ENCODE data around the gene SV2A. TPM values are rescaled to one million over a fixed set of nuclear protein-coding genes. Genes with fewer than 3 reads are reported as not detected.

Gene SV2A
- total RNA-seq, 1 experiment from 2014 or later: not detected

- POLR2A ChIA-PET: interaction anchor here (0.6 to 9.2 kb wide), 14 partner anchors 9 to 345 kb away, joined by 3 to 273 read pairs (median 5); partner anchors contain the start of genes BOLA1, OTUD7B and SF3B4
- no peaks in the 10 kb centered on the region for H3K27me3 Mint-ChIP-seq (ENCODE audit: insufficient read depth, unreplicated experiment)
- peak; percentile 69 for DNase-seq (ENCODE audit: unreplicated experiment)
- H3K27ac Mint-ChIP-seq (ENCODE audit: low read depth, unreplicated experiment): peak within 1 kb of the TSS; percentile 93
- H3K4me3 Mint-ChIP-seq (ENCODE audit: unreplicated experiment): peak within 1 kb of the TSS; percentile 91
- peaks cover 55% of the 10 kb centered on the region for H3K4me1 Mint-ChIP-seq (ENCODE audit: insufficient read depth, unreplicated experiment)
- intact Hi-C loops (cut with micrococcal nuclease): no loop called here
- H3K36me3 Mint-ChIP-seq (ENCODE audit: insufficient read depth, unreplicated experiment): peaks cover 9% of the 10 kb centered on the region
- no peaks in the 10 kb centered on the region for H3K9me3 Mint-ChIP-seq (ENCODE audit: unreplicated experiment)
- no TSS peak for BruUV-seq (replicated peaks)
- no peak for TF ChIP-seq CTCF (IDR thresholded peaks at IDR 0.05; ENCODE audit: unreplicated experiment)
- CTCF ChIA-PET: interaction anchor here (1.2 to 1.7 kb wide), 4 partner anchors 11 to 251 kb away, joined by 3 to 6 read pairs (median 4); no protein-coding TSS in a partner anchor
These were observed 18.7 kb upstream of the SV2A start, which contains the start of gene MTMR11 for GRCh38 chr1:149936170-149936991. MTMR11 (minus strand) TSS chr1:149936879; CDS start chr1:149936647, 232 bp downstream.

GRCh38 chr1:149934356-149934755 is 16.7 kb upstream of the SV2A start:
- Mint-ChIP-seq H3K27ac (ENCODE audit: low read depth, unreplicated experiment) (no peak overlapping the region), H3K36me3 (ENCODE audit: insufficient read depth, unreplicated experiment) (peaks cover 5% of the 10 kb centered on the region), H3K4me1 (ENCODE audit: insufficient read depth, unreplicated experiment) (peaks cover 59% of the 10 kb centered on the region), H3K9me3 (ENCODE audit: unreplicated experiment) (no peaks in the 10 kb centered on the region), H3K4me3 (ENCODE audit: unreplicated experiment) (no peak overlapping the region), H3K27me3 (ENCODE audit: insufficient read depth, unreplicated experiment) (no peaks in the 10 kb centered on the region)
- no peak for DNase-seq (ENCODE audit: unreplicated experiment)
- no peak for TF ChIP-seq CTCF (IDR thresholded peaks at IDR 0.05; ENCODE audit: unreplicated experiment)
- ChIA-PET POLR2A (interaction anchor here (0.6 to 7.3 kb wide), 3 partner anchors 9 to 124 kb away, joined by 3 to 228 read pairs (median 3); a partner anchor contains a TSS), CTCF (interaction anchor here (1.5 kb wide), 1 partner anchor 117 kb away, joined by 5 read pairs; no protein-coding TSS in a partner anchor)
- intact Hi-C loops (cut with micrococcal nuclease): no loop called here
- BruUV-seq (replicated peaks): no TSS peak

- BruUV-seq (replicated peaks): no TSS peak
- POLR2A ChIA-PET: interaction anchor here (1.3 to 7.3 kb wide), 3 partner anchors 10 to 78 kb away, joined by 3 to 228 read pairs (median 4); partner anchors contain the start of gene OTUD7B
- Mint-ChIP-seq H3K27ac (ENCODE audit: low read depth, unreplicated experiment) (no peak overlapping the region), H3K36me3 (ENCODE audit: insufficient read depth, unreplicated experiment) (peaks cover 5% of the 10 kb centered on the region), H3K27me3 (ENCODE audit: insufficient read depth, unreplicated experiment) (no peaks in the 10 kb centered on the region), H3K4me1 (ENCODE audit: insufficient read depth, unreplicated experiment) (peaks cover 64% of the 10 kb centered on the region), H3K9me3 (ENCODE audit: unreplicated experiment) (no peaks in the 10 kb centered on the region), H3K4me3 (ENCODE audit: unreplicated experiment) (no peak overlapping the region)
- DNase-seq (ENCODE audit: unreplicated experiment): no peak
- no peak for TF ChIP-seq CTCF (IDR thresholded peaks at IDR 0.05; ENCODE audit: unreplicated experiment)
- intact Hi-C loops (cut with micrococcal nuclease): no loop called here
- CTCF ChIA-PET: interaction anchor here (1.5 kb wide), 1 partner anchor 118 kb away, joined by 5 read pairs; no protein-coding TSS in a partner anchor
These were observed 15.6 kb upstream of the SV2A start for GRCh38 chr1:149933208-149933607.

- intact Hi-C loops (cut with micrococcal nuclease): no loop called here
- no TSS peak for BruUV-seq (replicated peaks)
- Mint-ChIP-seq H3K27me3 (ENCODE audit: insufficient read depth, unreplicated experiment) (no peaks in the 10 kb centered on the region), H3K36me3 (ENCODE audit: insufficient read depth, unreplicated experiment) (peaks cover 5% of the 10 kb centered on the region), H3K27ac (ENCODE audit: low read depth, unreplicated experiment) (no peak overlapping the region), H3K4me1 (ENCODE audit: insufficient read depth, unreplicated experiment) (peaks cover 59% of the 10 kb centered on the region), H3K4me3 (ENCODE audit: unreplicated experiment) (no peak overlapping the region), H3K9me3 (ENCODE audit: unreplicated experiment) (no peaks in the 10 kb centered on the region)
- CTCF ChIA-PET: interaction anchor here (0.6 kb wide), 1 partner anchor 42 kb away, joined by 3 read pairs; no protein-coding TSS in a partner anchor
- no peak for TF ChIP-seq CTCF (IDR thresholded peaks at IDR 0.05; ENCODE audit: unreplicated experiment)
- no peak for DNase-seq (ENCODE audit: unreplicated experiment)
- POLR2A ChIA-PET: interaction anchor here (1.5 to 7.3 kb wide), 2 partner anchors 44 to 78 kb away, joined by 4 to 228 read pairs; partner anchors contain the start of gene OTUD7B
These were observed 14.8 kb upstream of the SV2A start for GRCh38 chr1:149932474-149932873.
